Bronchus fibroblast of lung (primary cell): Measurements from ENCODE around the gene LGSN. TPM values are rescaled to one million over a fixed set of nuclear protein-coding genes. Genes with fewer than 3 reads are reported as not detected.

Experiments
- total RNA-seq: library from RNA; depleted of rRNA; stranded (reverse); fragments of >200 nt; gene quantifications from 2 replicates; pipeline ENCODE4 v1.2.3, GENCODE V29; 2015

LGSN gene, protein sequence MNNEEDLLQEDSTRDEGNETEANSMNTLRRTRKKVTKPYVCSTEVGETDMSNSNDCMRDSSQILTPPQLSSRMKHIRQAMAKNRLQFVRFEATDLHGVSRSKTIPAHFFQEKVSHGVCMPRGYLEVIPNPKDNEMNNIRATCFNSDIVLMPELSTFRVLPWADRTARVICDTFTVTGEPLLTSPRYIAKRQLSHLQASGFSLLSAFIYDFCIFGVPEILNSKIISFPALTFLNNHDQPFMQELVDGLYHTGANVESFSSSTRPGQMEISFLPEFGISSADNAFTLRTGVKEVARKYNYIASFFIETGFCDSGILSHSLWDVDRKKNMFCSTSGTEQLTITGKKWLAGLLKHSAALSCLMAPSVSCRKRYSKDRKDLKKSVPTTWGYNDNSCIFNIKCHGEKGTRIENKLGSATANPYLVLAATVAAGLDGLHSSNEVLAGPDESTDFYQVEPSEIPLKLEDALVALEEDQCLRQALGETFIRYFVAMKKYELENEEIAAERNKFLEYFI
- total RNA-seq, result not detected in 2 replicates

DNA sequence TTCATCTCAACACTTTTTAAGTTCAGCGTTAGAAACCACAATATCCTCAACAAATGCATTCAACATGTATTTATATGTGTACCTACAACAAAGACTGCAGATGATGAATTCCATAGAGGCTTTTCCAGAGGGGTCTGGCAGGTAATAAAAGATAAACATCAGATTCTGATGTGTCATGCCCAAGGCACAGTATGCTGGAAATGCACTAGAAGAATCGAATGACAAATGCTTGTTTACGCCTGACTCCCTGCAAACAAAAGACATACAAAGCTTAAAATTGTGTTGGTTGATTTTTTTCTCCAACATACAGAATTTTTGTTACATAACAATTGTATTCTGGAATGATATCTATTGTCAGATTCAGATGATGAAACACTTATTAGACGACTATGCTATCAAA lies at the start of gene LGSN:
LGSN (minus strand) TSS at position 45 of the 400 bp plus-strand sequence; CDS start at position 5, 40 bp downstream.

Other genes with a start within 250 kb of the LGSN start
- under 0.01 TPM in 1 of 2 replicates, not detected in the other for gene FKBP1C, start 108.5 kb downstream of the LGSN start, total RNA-seq